Karpas-422 (cell line): ENCODE measurements around the gene NKD1. TPM values are rescaled to one million over a fixed set of nuclear protein-coding genes. Genes with fewer than 3 reads are reported as not detected.
A peak's percentile ranks its signal among the peaks of the same experiment; 100 is the strongest.

ENCODE experiments used
- DNase-seq: peaks from one replicate; pipeline ENCODE4 v3.0.0-alpha.2; 2015
- H2AFZ ChIP-seq: fragments of 200-600 bp; sonication (generic); 2 replicates; pipeline ENCODE4 v1.6.1; 2014; ENCODE audit warnings: antibody characterized with exemption, low read length, mixed read lengths
- H3K27ac ChIP-seq: fragments of 200-600 bp; sonication (generic); 2 replicates; pipeline ENCODE4 v1.5.1; 2014; ENCODE audit warnings: mild to moderate bottlenecking, low read length, moderate library complexity
- H3K27me3 ChIP-seq: fragments of 200-600 bp; sonication (generic); 2 replicates; pipeline ENCODE4 v1.6.1; 2014; ENCODE audit warnings: low read length, mixed read lengths
- H3K36me3 ChIP-seq: fragments of 200-600 bp; sonication (generic); 2 replicates; pipeline ENCODE4 v1.6.1; 2014; ENCODE audit warnings: low read length, mixed read lengths; ENCODE audit not compliant: insufficient read depth
- H3K4me1 ChIP-seq: fragments of 200-600 bp; sonication (generic); 2 replicates; pipeline ENCODE4 v1.6.1; 2014; ENCODE audit warnings: mild to moderate bottlenecking, low read length, mixed read lengths
- H3K4me2 ChIP-seq: fragments of 200-600 bp; sonication (generic); 2 replicates; pipeline ENCODE4 v1.6.1; 2014; ENCODE audit warnings: low read length, low read depth, mild to moderate bottlenecking; ENCODE audit not compliant: poor library complexity, severe bottlenecking
- H3K4me3 ChIP-seq: fragments of 200-600 bp; sonication (generic); 2 replicates; pipeline ENCODE4 v1.5.1; 2014; ENCODE audit warnings: mild to moderate bottlenecking, antibody characterized with exemption, low read length, mixed read lengths
- H3K79me2 ChIP-seq: fragments of 200-600 bp; sonication (generic); 2 replicates; pipeline ENCODE4 v1.6.1; 2014; ENCODE audit warnings: mild to moderate bottlenecking, low read length, mixed read lengths
- H3K9ac ChIP-seq: fragments of 200-600 bp; sonication (generic); 2 replicates; pipeline ENCODE4 v1.6.0; 2014; ENCODE audit warnings: low read length
- H3K9me2 ChIP-seq: fragments of 200-600 bp; sonication (generic), shearing (Covaris generic); replicated peaks from 2 replicates; pipeline ENCODE4 v1.6.0; 2014; ENCODE audit warnings: mild to moderate bottlenecking, low read length, moderate library complexity; ENCODE audit not compliant: insufficient read depth
- H3K9me3 ChIP-seq: fragments of 300-700, 200-600 bp; sonication (generic); 2 replicates; pipeline ENCODE4 v1.6.1; 2014; ENCODE audit warnings: low read length, mixed read lengths
- H4K20me1 ChIP-seq: fragments of 200-600 bp; sonication (generic); 2 replicates; pipeline ENCODE4 v1.6.1; 2014; ENCODE audit warnings: mild to moderate bottlenecking, antibody characterized with exemption, low read length, low read depth; ENCODE audit not compliant: insufficient read depth
- total RNA-seq: library from RNA; depleted of rRNA; stranded (reverse); fragments of >200 nt; shearing (Covaris generic); gene quantifications from 2 replicates; pipeline ENCODE4 v1.2.3, GENCODE V29; 2014; ENCODE audit warnings: low replicate concordance

The NKD1 gene
- total RNA-seq, 1 experiment from 2014 or later, result not detected

DNA sequence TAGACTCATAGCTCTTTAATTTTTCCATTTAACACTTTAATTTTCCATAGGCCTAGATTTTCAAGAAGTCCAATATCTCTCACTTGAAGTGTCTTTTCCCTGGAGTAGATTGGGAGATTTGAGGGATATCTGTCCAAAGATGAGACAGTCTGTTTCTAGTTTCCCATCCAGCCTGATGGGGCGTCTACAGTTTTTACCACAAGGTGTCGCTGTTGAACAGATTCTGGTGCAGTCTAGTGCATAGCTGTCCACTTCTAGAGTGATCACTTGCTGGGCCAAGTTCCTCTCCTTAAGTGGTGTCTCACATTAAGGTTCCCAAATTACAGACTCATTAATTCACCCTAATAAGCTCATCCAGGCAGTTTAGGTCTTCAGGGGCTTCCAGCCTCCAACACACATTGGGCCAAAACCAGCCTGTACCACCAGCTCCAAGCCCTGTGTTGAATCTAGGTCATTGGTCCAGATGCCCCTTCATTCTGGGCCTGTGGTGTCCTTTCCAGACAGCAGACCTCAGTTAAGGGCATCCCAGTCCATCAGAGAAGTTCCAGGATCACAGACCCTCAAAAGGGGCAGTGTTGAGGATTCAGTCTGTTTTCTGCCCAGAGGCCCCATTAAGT, 123.6 kb downstream of the NKD1 start:
- no peaks in the 10 kb centered on the region for H3K27me3 ChIP-seq
- H4K20me1 ChIP-seq, result no peaks in the 10 kb centered on the region
- H3K4me3 ChIP-seq, result no peak overlapping the region
- peak; percentile 79 for DNase-seq
- no peak overlapping the region for H3K27ac ChIP-seq
- peaks cover 17% of the 10 kb centered on the region for H3K9me3 ChIP-seq
- H3K79me2 ChIP-seq, result no peaks in the 10 kb centered on the region
- H2AFZ ChIP-seq, result no peak overlapping the region
- H3K4me1 ChIP-seq, result no peaks in the 10 kb centered on the region
- H3K9me2 ChIP-seq, result no peaks in the 10 kb centered on the region
- H3K4me2 ChIP-seq, result no peak overlapping the region
- peaks cover 13% of the 10 kb centered on the region for H3K36me3 ChIP-seq
- no peak overlapping the region for H3K9ac ChIP-seq

DNA sequence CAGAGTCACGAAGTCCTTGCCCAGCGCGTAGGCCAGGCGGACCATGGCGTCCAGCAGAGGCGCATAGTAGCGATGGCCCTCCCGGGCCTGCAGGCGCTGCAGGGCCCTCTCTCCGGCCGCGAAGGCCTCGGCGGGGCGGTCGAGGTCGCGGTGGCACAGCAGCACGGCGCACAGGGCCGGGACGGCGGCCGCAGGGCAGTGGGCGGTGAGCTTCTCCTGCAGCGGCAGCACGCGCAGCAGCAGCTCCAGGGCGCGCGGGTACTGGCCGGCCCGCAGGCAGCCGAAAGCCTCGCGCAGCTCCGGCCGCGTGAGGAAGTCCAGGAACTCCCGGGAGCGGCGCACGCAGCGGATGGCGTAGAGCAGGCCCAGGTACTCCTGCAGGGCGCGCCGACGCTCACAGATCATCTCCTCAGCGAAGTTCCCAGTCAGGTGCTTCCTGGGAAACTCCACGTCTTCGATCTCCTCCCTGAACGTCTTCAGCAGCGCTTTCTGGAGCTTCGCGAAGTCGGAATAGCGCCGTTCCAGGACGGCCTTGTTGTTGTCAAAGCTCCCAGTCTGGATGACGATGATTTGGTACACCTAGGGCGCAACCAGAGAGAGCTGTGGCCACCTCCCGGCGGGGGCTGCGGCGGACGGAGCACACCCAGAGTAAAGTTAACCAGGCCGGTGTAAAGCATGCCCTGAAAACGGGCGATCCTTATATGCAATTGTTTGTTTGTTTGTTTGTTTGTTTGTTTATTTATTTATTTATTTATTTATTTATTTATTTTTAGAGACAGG, 125.5 kb downstream of the NKD1 start:
- Histone ChIP-seq H3K4me1 (no peaks in the 10 kb centered on the region), H3K4me2 (no peak overlapping the region), H3K9me2 (no peaks in the 10 kb centered on the region), H3K27me3 (no peaks in the 10 kb centered on the region), H3K27ac (no peak overlapping the region), H3K36me3 (peaks cover 13% of the 10 kb centered on the region), H3K4me3 (no peak overlapping the region), H3K9ac (no peak overlapping the region), H3K9me3 (peaks cover 17% of the 10 kb centered on the region), H2AFZ (no peak overlapping the region), H4K20me1 (no peaks in the 10 kb centered on the region), H3K79me2 (no peaks in the 10 kb centered on the region)
- DNase-seq, result no peak

DNA sequence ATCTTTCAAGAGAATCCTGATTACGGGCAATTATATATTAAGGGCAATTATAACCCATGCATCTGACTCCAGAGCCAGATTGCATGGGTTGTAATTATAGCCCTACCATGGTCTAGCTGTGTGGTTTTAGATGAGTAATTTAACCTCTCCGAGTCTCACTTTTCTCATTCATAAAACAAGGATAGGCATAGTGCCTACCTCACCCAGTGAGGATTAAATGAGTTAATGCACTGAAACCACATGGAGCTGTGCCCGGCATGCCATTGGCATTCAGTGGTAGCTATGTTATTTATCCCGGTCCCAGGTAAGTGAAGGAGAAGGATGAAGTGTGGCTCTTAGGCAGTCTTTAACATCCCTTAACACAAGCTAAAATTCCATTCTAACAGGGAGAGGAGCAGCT, 126.6 kb downstream of the NKD1 start:
- Histone ChIP-seq H3K9ac (no peak overlapping the region), H3K36me3 (peaks cover 13% of the 10 kb centered on the region), H3K27me3 (no peaks in the 10 kb centered on the region), H3K79me2 (no peaks in the 10 kb centered on the region), H4K20me1 (no peaks in the 10 kb centered on the region), H2AFZ (no peak overlapping the region), H3K4me2 (no peak overlapping the region), H3K27ac (no peak overlapping the region), H3K4me3 (no peak overlapping the region), H3K9me2 (no peaks in the 10 kb centered on the region), H3K9me3 (peaks cover 17% of the 10 kb centered on the region), H3K4me1 (no peaks in the 10 kb centered on the region)
- no peak for DNase-seq

DNA sequence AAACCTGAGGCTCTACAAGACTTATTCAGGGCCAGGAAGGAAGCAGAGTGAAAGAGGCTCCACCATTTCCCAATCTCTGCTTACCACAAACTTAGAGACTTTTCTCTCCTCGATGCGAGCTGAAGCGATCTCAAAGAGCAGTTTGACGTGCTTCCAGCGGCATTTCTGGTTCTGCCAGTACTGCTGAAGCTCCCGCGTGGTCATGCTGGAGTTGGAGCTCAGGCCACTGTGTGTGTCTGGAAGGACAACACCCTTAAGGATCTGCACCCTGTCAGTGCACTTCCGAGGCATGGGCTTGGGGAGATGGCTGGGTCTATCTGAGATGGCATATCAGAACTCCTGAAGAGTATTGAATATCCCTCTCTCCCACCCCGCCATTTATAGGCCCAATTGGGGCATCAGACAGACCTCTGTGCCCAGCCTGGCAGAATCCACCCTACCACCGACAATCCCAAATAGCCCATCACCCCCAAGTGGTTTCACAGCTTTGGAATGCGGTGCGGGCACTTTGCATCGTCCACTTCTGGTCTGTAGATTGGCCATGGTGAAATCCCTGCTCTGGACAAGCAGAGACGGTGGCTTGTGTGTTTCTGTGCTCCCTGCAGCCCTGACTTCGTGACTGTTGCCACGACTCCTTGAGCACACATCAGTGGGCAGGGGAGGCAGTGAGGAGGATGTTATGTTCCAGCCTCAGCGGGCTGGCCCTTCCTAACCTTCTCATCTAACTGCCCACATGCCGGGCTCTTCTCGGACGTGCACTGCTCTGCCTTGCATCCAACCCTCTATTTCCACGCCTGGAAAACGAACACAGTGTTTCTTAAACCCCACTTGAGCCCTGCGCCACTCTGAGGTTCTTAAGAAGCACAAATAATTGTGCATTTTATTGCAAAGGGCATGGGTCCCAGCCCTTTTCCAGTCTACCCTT, 127.8 kb downstream of the NKD1 start:
- DNase-seq, result no peak
- peaks cover 4% of the 10 kb centered on the region; the same call in 1 of the 2 replicates for H3K79me2 ChIP-seq
- peaks cover 8% of the 10 kb centered on the region for H3K4me1 ChIP-seq
- no peaks in the 10 kb centered on the region for H3K27me3 ChIP-seq
- no peaks in the 10 kb centered on the region for H4K20me1 ChIP-seq
- H3K4me3 ChIP-seq, result no peak overlapping the region
- H2AFZ ChIP-seq, result no peak overlapping the region
- H3K4me2 ChIP-seq, result no peak overlapping the region
- no peaks in the 10 kb centered on the region for H3K9me2 ChIP-seq
- no peak overlapping the region for H3K27ac ChIP-seq
- H3K36me3 ChIP-seq, result peaks cover 13% of the 10 kb centered on the region
- no peak overlapping the region for H3K9ac ChIP-seq
- H3K9me3 ChIP-seq, result peaks cover 17% of the 10 kb centered on the region

DNA sequence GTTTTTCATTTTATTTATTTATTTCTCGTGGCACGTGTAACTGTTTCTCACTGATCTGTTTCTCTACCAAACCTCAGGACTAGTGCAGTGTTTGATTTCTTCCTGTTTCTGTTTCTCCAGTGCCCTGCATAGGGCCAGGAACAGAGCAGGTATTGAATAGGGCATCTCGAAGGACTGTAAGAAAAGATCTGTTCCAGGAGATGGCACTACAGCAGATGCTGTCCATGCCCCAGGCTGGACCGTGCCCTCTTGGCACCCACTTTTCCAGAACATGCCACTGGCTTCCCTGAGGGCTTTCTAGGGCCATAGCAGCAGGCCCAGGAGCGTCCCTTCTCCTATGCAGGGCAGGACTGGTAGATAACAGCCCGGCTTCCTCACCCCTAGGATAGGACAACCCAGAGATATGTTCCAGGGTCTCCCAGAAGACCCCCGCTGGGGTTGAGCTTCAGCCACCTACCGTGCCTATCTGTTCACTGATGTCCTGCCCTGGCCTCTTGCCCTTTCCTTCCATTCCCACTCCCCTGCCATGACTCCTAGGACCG, 128.6 kb downstream of the NKD1 start:
- H3K36me3 ChIP-seq, result peaks cover 13% of the 10 kb centered on the region
- no peak overlapping the region for H3K4me2 ChIP-seq
- H3K27ac ChIP-seq, result no peak overlapping the region
- H3K4me3 ChIP-seq, result no peak overlapping the region
- DNase-seq, result no peak
- no peaks in the 10 kb centered on the region for H3K9me2 ChIP-seq
- peaks cover 13% of the 10 kb centered on the region for H3K4me1 ChIP-seq
- H3K79me2 ChIP-seq, result peaks cover 4% of the 10 kb centered on the region; the same call in 1 of the 2 replicates
- no peaks in the 10 kb centered on the region for H4K20me1 ChIP-seq
- H3K9me3 ChIP-seq, result peaks cover 10% of the 10 kb centered on the region
- H2AFZ ChIP-seq, result no peak overlapping the region
- no peak overlapping the region for H3K9ac ChIP-seq
- H3K27me3 ChIP-seq, result no peaks in the 10 kb centered on the region

DNA sequence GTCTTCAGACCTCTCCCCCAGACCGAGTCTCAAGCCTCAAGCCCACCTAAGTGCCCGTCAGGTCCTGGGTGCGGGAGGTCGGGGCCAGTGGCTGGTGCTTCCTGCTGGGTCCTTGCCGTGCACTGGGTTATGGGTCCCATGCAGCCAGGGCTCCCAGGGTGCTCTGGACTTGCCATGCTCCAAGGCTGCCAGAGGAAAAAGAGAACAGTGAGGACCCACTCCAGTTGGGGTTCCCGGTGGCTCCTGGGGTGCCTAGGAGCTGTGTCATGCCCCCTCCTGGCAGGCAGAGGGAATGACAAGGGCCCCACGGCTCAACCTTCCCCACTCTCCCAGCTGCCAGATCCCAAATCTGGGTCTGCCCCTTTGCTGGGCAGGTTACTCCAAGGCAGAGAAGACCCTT, 129.2 kb downstream of the NKD1 start:
- no peak overlapping the region for H3K4me3 ChIP-seq
- H3K9ac ChIP-seq, result no peak overlapping the region
- H3K27ac ChIP-seq, result no peak overlapping the region
- peaks cover 10% of the 10 kb centered on the region; the same call in 1 of the 2 replicates for H3K36me3 ChIP-seq
- no peak overlapping the region for H3K4me2 ChIP-seq
- H4K20me1 ChIP-seq, result no peaks in the 10 kb centered on the region
- peaks cover 4% of the 10 kb centered on the region; the same call in 1 of the 2 replicates for H3K79me2 ChIP-seq
- H3K9me3 ChIP-seq, result peaks cover 5% of the 10 kb centered on the region
- no peak overlapping the region for H2AFZ ChIP-seq
- no peaks in the 10 kb centered on the region for H3K27me3 ChIP-seq
- no peaks in the 10 kb centered on the region for H3K9me2 ChIP-seq
- DNase-seq, result no peak
- peaks cover 13% of the 10 kb centered on the region for H3K4me1 ChIP-seq

DNA sequence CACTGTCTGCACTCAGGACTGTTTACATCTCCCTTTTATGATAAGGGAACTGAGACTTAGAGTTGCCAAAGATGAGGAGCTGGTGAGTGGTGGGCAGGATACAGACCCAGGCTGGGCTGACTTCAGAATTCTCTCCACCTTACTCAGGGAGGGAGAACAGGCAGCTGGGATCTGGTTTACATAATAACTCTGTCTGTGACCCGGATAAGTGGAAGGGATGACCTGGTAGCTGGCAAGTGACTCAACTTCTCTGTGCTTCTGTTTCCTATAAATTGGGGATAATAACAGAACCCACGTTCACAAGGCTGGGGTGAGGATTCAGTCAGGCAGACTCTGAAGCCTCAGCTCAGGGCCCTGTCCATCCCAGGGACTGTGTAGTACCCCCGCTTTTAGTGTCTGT, 130.3 kb downstream of the NKD1 start:
- DNase-seq, result no peak
- no peak overlapping the region for H3K9ac ChIP-seq
- H3K27ac ChIP-seq, result no peak overlapping the region
- H3K27me3 ChIP-seq, result no peaks in the 10 kb centered on the region
- peaks cover 13% of the 10 kb centered on the region for H3K4me1 ChIP-seq
- H3K4me3 ChIP-seq, result no peak overlapping the region
- H3K9me3 ChIP-seq, result no peaks in the 10 kb centered on the region
- H2AFZ ChIP-seq, result no peak overlapping the region
- peaks cover 4% of the 10 kb centered on the region; the same call in 1 of the 2 replicates for H3K79me2 ChIP-seq
- no peaks in the 10 kb centered on the region for H3K9me2 ChIP-seq
- H3K4me2 ChIP-seq, result no peak overlapping the region
- H3K36me3 ChIP-seq, result peaks cover 10% of the 10 kb centered on the region; the same call in 1 of the 2 replicates
- no peaks in the 10 kb centered on the region for H4K20me1 ChIP-seq
